ENCODE results near the gene PNMT. TPM values are rescaled to one million over a fixed set of nuclear protein-coding genes. Genes with fewer than 3 reads are reported as not detected.

The PNMT gene
- total and polyA plus RNA-seq, 2 of the 8 experiments (the other 6 are each of a cell fraction or from before 2014, with no cell fraction given), result 5.6 to 10.9 TPM

GRCh38 chr17:39669897-39670735 is 1.9 kb downstream of the PNMT start:
- no peak for DNase-seq (ENCODE audit: low read depth in 1 of 2, low spot score in 2 of 2)
- 92% methylated on average over 23 of the region's 23 CpGs; no CpG with 5 or more reads in 1 of the 2 experiments for WGBS, 2 experiments (ENCODE audit: extremely low coverage in 1 of 2, insufficient coverage in 1 of 2, insufficient read length in 1 of 2, insufficient replicate concordance in 2 of 2, low coverage in 1 of 2, low lambda C conversion rate in 2 of 2, missing lambda C conversion rate in 1 of 2)
- Histone ChIP-seq H3K9me3 (ENCODE audit: insufficient read depth in 2 of 2, low read depth in 1 of 2, low read length in 1 of 2) (no peaks in the 10 kb centered on the region), H3K9ac (replicated peaks in 1 of 4; ENCODE audit: extremely low read depth in 1 of 4, low read depth in 3 of 4, low read length in 3 of 4) (no peak overlapping the region; a peak in 1 of 7 replicates), H2AK5ac (ENCODE audit: low read depth, low read length) (peak overlapping the region; percentile 71; the same call in 1 of the 2 replicates), H2BK5ac (ENCODE audit: low read depth, low read length) (0 out of 2 replicates have a peak overlapping the region, but pooled peaks have one; percentile 9), H3K23ac (ENCODE audit: insufficient read length) (no peak overlapping the region), H3K79me2 (ENCODE audit: control insufficient read depth in 1 of 2, insufficient read depth in 2 of 2, low read length in 2 of 2) (no peaks in the 10 kb centered on the region), H4K20me1 (replicated peaks in 1 of 2; ENCODE audit: control insufficient read depth in 1 of 2, insufficient read depth in 2 of 2, low read length in 2 of 2) (peaks cover 0 to 2% of the 10 kb centered on the region in 2 experiments), H4K5ac (ENCODE audit: insufficient read length, low read depth, low read length) (no peak overlapping the region), H3K4me1 (replicated peaks in 1 of 4; ENCODE audit: control insufficient read depth in 3 of 4, insufficient read depth in 4 of 4, low read length in 3 of 4) (peaks cover 0 to 32% (median 24%) of the 10 kb centered on the region in 4 experiments; a peak in 6 of 7 replicates), H3K14ac (ENCODE audit: insufficient read length) (no peak overlapping the region), H3K4me2 (ENCODE audit: insufficient read depth in 1 of 2, low read depth in 2 of 2, low read length in 2 of 2) (no peak overlapping the region), H2BK120ac (replicated peaks; ENCODE audit: low read depth, low read length) (no peak overlapping the region), H4K8ac (ENCODE audit: extremely low read depth, insufficient read depth, low read length) (peak overlapping the region; percentile 52; the same call in 1 of the 2 replicates), H3K56ac (replicated peaks; ENCODE audit: insufficient read length, low read depth, low read length) (no peak overlapping the region), H3K18ac (ENCODE audit: extremely low read depth, low read length) (no peak overlapping the region), H2BK15ac (ENCODE audit: low read length) (peak overlapping the region; percentile 98), H3K79me1 (ENCODE audit: low read depth, low read length) (no peaks in the 10 kb centered on the region), H3K27ac (ENCODE audit: low read depth, low read length) (no peak overlapping the region), H3K4ac (replicated peaks; ENCODE audit: insufficient read length, low read depth, low read length) (no peak overlapping the region), H3K4me3 (ENCODE audit: extremely low read depth in 1 of 4, insufficient read depth in 2 of 4, low read depth in 3 of 4, low read length in 4 of 4) (no peak overlapping the region), H3K27me3 (replicated peaks in 1 of 4; ENCODE audit: control insufficient read depth in 3 of 4, extremely low read depth in 1 of 4, insufficient read depth in 3 of 4, low read length in 3 of 4) (peaks cover 0 to 25% (median 6%) of the 10 kb centered on the region in 4 experiments; a peak in 4 of 7 replicates), H3K36me3 (ENCODE audit: control insufficient read depth in 2 of 4, insufficient read depth in 4 of 4, low read length in 3 of 4) (no peaks in the 10 kb centered on the region), H3K23me2 (ENCODE audit: low read depth, low read length) (peaks cover 11% of the 10 kb centered on the region; the same call in 1 of the 2 replicates), H4K91ac (replicated peaks; ENCODE audit: insufficient read length, low read length) (no peak overlapping the region), H2BK12ac (ENCODE audit: low read depth, low read length) (no peak overlapping the region; the same call in 1 of the 2 replicates), H2BK20ac (ENCODE audit: low read length) (no peak overlapping the region), H2AFZ (ENCODE audit: low read length) (no peak overlapping the region)
- POLR2A ChIA-PET (ENCODE audit: partially characterized antibody), result interaction anchor here (0.6 to 32.5 kb wide), 17 partner anchors 17 to 85 kb away, joined by 3 to 708 read pairs (median 3); partner anchors contain the start of genes ERBB2, PGAP3 and STARD3
- FAIRE-seq, result no peak
- no peak for TF ChIP-seq EP300 (IDR thresholded peaks at IDR 0.05; ENCODE audit: borderline replicate concordance in 1 of 2, low read depth in 2 of 2, low read length in 2 of 2)
- no peak for TF ChIP-seq USF2 (IDR thresholded peaks at IDR 0.05; ENCODE audit: low read length)
- TF ChIP-seq E2F6 (IDR thresholded peaks at IDR 0.05), result no peak
- no peak for TF ChIP-seq JUND (IDR thresholded peaks at IDR 0.05; ENCODE audit: low read length)
- no peak for TF ChIP-seq BRCA1 (IDR thresholded peaks at IDR 0.05; ENCODE audit: low read depth, low read length)
- no peak for TF ChIP-seq POU5F1 (IDR thresholded peaks at IDR 0.05; ENCODE audit: low read depth, low read length)
- CTCF ChIA-PET (ENCODE audit: partially characterized antibody), result interaction anchor here (0.7 to 52.4 kb wide), 23 partner anchors 10 to 641 kb away, joined by 3 to 1885 read pairs (median 7); partner anchors contain the start of genes ERBB2, MIEN1, PGAP3 and PPP1R1B
